HG02623 (cell line): Measurements from ENCODE around the gene SOX4.

Experiments used
- ATAC-seq: cut with Tn5 transposase; IDR thresholded peaks from one replicate; pipeline ENCODE4 v1.9.1; 2021; ENCODE audit warnings: moderate library complexity; ENCODE audit not compliant: unreplicated experiment

Gene SOX4

GRCh38 chr6:21612067-21612745 is 18.7 kb downstream of the SOX4 start:
- ATAC-seq: no peak

DNA sequence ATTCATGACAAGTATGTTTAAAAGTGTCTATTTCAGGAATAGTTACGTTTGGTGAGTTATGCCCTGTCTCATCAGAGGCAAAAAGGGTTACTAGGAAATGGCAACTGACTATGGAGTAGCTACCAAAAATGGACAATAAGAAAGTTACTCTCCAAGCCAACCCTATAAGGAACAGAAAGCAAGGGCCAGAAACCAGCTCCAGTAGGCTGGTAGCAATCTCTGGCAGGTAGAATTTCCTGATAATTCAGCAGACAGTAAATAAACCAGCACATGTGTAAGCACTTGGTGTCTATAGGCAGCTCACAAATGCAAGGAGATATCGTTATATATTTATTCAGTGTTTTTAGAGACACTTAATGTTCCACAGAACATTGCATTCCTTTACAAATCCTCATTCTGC is 20.3 kb downstream of the SOX4 start:
- ATAC-seq: no peak

DNA sequence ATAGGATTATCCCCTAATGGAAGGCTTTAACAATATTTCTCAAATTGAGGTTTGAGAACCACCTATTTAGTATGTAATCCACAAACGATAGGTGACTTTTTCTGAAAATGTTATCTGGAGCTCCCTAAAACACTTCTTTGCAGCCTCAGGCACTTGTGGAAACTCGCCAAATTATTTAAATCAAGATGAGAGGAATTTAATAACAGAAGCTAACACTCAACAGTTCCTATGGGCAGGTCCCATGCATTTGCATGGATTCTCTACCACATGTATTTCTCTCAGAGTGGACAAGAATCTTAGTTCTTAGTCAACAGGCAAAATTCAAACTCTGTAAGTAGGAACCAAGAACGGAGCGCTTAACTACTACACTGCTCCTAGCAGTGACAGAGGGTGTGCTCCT is 20.7 kb downstream of the SOX4 start:
- ATAC-seq: no peak

DNA sequence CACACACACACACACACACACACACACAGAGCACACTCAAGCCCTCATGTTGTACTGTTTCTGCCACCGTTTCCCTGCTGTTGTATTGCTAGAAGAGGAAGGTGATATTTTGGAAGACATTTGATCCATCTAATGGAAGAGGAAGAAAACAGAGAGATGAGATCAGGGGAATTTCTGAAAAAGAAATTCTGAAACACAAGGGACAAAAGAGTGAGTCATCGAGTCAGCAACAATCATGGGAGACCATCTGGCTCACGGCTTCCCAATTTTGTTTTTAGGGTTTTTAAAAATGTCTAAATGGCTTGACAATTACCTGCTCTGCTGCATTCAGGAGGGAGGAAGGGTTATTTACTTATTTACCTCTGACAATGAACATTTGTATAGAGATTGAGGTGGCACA is 22.0 kb downstream of the SOX4 start:
- no peak for ATAC-seq

DNA sequence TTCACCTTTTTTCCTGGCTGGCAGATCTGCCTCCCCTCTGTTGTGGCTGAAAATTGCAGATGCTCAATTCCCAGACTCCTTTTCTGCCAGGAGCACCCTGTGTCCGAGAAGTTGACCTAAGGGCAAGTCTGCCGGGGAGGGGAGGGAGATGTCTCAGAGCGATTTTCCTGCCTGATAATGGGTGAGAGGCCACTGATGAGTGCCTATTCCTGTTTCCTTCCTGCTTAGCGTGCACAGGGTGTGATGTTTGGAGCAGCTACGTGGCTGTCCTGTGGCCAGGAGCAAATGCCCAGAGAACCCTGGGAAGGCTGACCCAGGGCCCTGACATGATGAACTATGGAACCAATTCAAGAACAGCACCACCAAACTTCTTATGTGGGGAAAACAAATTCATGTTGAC is 22.5 kb downstream of the SOX4 start:
- ATAC-seq: no peak

DNA sequence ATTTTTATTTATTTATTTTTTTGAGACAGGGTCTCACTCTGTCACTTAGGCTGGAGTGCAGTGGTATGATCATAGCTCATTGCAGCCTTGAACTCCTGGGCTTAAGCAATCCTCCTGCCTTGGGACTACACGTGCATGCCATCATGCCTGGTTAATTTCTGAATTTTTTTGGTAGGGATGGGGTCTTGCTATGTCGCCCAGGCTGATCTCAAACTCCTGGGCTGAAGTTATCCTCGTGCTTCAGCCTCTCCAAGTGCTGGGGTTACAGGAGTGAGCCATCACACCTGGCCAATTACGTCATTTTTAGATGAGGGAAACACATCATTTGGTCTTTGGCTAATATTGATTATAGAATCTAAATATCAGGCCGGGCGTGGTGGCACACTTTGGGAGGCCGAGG is 32.1 kb downstream of the SOX4 start:
- no peak for ATAC-seq

- ATAC-seq: no peak
These were observed 33.2 kb downstream of the SOX4 start for GRCh38 chr6:21626756-21627155.

DNA sequence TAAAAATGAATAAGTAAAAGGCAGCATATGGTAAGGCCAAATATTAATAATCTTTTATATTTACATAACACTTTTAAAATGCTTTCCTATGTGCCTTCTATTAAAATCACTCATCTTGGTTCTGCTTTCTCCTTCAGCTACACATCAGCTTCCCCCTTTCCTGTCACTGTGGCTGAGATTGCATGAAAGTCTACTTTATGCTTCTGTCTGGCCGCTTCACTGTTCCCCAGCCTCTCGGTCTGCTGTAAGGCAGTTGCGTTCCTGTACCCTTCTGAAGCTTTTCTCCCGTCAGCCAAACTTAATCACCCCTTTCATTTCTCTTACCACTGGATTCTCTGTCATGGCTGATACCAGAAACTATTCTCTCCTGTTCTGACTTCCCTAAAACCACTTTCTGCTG is 34.6 kb downstream of the SOX4 start:
- ATAC-seq: no peak

DNA sequence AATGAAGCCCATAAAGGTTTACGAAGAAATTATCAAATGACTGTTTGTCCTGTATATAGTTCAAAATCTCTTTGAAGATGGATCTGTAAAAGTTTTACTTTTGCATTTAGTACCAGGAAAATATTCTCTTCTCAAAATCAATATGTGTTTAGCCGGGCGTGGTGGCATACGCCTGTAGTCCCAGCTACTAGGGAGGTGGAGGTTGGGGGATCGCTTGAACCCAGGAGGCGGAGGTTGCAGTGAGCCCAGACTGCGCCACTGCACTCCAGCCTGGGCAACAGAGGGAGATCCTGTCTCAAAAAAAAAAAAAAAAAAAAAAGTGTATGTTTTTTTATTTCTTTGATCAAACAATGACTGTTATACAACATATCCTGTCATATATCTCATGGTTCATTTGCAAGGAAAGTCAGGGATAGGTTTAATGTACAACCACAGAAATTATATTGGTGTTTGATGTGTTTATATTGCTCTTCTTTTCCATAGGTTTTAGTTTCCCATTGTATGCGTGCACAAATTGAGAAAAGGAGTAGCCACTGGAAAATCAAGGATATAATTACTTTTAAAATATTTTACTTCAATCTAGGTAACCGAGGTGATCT is 40.1 kb downstream of the SOX4 start:
- no peak for ATAC-seq

- no peak for ATAC-seq
These were observed 41.0 kb downstream of the SOX4 start for GRCh38 chr6:21634582-21634981.

DNA sequence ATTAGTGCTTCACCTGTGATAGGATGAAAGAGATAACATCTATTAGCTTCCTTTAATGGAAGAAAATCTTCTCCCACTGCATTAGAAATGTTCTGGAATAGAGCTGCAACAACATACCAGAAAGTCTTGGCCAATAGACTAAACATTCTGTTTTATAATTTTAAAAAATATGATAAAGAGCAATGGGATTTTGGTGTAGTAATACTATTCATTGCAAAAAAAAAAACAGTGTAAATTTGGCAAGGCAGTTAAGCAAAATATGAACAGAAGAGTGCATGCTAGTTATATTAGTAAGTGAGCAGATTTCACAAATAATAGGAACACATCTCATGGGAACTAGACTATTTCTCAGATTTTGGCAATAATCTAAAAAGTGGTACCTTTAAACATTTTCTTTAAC is 43.3 kb downstream of the SOX4 start:
- no peak for ATAC-seq

- no peak for ATAC-seq
These were observed 45.8 kb downstream of the SOX4 start for GRCh38 chr6:21639316-21639715.
